Stimulated activated CD4-positive, alpha-beta T cell treated with anti-CD3 and anti-CD28 coated beads, Interleukin-4, amount 100 ng/mL, for 48 hours (primary cell): Measurements from ENCODE around the gene POLR1G.
"Not testable (repeated sequence)": the region's sequence is repeated elsewhere in the genome, so short reads cannot be mapped to it uniquely, and the experiment has no call there.

Experiments
- DNase-seq, 2 donors: peaks; one replicate each; pipeline ENCODE4 v3.0.0-alpha.2; 2020; ENCODE audit warnings: low read depth in 2 of 2

Gene POLR1G

GRCh38 chr19:45400192-45400591, 6.3 kb upstream of the POLR1G start:
- DNase-seq = no peak

DNA sequence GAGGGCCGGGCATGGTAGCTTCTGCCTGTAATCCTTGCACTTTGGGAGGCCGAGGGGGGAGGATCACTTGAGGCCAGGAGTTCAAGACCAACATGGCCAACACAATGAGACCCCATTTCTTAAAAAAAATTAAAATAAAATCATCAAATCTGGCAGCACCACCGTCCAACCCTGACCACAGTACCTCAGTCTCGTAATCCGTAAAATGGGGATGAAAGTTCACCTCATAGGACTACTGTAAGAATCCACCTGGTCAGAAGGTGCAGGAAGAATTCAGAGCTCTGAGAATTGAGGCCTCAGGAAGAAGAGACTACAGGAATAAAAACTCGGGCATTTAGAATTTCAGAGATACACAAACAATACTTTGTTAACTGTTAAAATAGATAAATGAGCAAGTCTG, 4.6 kb upstream of the POLR1G start:
- DNase-seq = no peak

GRCh38 chr19:45402298-45403061, 4.0 kb upstream of the POLR1G start:
- no peak for DNase-seq

- DNase-seq = no peak
Observed at GRCh38 chr19:45403272-45403671, 3.2 kb upstream of the POLR1G start.

GRCh38 chr19:45403781-45404556, 2.5 kb upstream of the POLR1G start:
- DNase-seq = peak; percentile 59 to 70

DNA sequence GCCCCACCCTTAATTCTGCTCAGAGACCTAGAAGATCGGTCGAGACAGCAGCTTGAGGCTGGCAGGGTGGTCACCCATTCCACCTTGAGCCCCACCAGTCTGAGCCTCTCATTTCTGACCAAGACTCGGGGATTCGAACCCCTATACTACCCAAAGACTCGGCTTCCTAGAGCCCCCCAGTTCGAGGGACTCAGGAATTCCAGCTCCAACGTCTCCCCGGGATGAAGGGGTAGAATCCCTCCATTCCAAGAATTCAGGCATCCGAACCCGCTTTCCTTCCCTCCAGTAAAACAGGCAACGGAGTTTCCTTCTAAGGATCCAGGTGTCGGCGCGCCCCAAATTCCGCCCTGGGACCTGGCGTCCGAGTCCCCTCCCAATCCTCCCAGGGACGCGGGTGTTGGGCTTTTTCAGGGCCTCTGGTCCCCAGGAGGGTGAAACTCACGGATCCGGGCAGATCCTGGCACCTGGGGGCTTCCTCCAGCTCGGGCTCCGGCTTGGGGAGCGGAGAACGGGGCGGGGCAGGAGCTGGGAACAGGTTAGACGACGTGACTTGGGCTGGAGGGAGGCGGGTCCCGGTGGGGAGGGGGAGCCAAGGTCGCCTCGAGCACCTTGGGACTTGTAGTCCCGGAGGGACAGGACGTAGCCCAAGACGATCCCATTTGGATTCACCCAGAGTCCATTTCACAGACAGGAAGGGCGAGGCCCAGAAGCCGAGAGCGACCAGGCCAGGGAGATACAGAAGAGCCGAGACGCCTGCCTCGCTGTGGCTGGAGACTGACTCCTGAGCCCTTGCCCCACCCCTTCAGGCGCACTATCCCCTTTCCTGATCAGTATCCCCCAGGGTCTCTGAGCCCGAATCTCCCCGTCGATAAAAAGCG, 1.6 kb upstream of the POLR1G start, which contains the start of gene PPP1R13L:
PPP1R13L (minus strand) TSS at position 513 of the 878 bp plus-strand sequence. CDS start 6,751 bp downstream, outside the sequence.
- peak; percentile 49 to 64 for DNase-seq

DNA sequence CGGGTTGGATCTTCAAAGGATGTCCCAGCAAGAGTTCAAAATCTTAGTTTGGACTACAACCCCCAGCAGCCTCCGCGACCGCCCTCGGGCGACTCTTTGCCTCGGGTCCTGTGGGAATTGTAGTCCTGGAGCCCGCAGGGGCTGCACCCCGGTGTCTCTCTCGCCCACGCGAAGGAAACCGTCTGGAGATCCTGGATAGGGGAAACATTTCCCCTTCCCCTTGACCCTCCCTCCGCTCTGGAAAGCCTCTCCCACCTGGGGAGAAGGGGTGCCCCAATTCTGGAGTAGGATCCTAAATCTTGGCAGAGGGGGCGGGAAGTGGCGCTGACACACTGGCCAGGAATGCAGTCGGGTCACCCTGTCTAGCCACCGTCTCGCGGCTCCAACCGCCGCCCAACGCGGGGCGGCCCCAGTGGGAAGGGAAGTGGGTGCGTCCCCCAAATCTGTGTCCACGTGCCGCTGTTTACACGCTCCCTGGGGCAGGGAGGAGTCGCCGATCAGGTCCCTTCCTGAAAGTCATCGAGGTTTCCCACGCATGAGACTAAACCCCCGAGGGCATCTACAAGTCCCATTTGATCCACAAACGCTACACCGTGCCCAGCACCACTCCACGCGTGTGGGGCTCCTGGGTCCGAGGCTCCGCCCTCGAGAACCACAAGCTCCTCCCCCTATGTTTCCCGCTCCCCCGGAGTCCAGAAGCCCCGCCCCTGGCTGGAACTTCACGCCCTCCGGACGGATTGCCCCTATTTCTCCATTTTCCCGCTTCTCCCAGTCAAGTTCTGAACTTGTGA, 814 bp upstream of the POLR1G start:
- DNase-seq = peak; percentile 78

DNA sequence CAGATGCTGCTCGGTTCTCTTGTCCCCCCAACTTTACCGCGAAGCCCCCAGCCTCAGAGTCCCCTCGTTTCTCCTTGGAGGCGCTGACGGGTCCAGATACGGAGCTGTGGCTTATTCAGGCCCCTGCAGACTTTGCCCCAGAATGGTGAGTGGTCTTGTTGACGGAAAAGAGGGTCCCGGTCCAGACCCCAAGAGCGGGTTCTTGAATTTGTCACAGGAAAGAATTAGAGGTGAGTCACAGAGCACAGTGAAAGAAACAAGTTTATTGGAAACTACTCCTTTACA, 589 bp downstream of the POLR1G start:
- no peak for DNase-seq

DNA sequence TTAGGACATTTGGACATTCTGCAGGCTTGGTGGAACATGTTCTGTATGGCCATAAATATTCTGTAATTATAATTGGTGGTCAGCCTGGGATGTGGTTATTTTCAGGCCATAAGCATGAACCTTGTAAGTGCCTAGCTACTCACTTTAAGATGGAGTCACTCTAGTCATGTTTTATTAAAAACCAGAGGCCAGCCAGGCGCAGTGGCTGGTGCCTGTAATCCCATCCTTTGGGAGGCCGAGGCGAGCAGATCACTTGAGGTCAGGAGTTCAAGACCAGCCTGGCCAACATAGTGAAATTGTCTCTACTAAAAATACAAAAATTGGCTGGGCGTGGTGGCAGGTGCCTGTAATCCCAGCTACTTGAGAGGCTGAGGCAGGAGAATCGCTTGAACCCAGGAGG, 1.1 kb downstream of the POLR1G start:
- DNase-seq = not testable (repeated sequence)

- no peak for DNase-seq
Observed at GRCh38 chr19:45408121-45408520, 1.7 kb downstream of the POLR1G start.

DNA sequence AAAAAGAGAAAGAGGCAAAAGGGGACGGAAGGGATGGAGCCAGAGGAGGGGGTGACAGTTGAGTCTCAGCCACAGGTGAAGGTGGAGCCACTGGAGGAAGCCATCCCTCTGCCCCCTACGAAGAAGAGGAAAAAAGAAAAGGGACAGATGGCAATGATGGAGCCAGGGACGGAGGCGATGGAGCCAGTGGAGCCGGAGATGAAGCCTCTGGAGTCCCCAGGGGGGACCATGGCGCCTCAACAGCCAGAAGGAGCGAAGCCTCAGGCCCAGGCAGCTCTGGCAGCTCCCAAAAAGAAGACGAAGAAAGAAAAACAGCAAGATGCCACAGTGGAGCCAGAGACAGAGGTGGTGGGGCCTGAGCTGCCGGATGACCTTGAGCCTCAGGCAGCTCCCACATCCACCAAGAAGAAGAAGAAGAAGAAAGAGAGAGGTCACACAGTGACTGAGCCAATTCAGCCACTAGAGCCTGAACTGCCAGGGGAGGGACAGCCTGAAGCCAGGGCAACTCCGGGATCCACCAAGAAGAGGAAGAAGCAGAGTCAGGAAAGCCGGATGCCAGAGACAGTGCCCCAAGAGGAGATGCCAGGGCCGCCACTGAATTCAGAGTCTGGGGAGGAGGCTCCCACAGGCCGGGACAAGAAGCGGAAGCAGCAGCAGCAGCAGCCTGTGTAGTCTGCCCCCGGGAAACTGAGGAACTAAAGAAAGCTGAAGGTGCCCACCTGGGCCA, 2.5 kb downstream of the POLR1G start:
- DNase-seq = no peak

DNA sequence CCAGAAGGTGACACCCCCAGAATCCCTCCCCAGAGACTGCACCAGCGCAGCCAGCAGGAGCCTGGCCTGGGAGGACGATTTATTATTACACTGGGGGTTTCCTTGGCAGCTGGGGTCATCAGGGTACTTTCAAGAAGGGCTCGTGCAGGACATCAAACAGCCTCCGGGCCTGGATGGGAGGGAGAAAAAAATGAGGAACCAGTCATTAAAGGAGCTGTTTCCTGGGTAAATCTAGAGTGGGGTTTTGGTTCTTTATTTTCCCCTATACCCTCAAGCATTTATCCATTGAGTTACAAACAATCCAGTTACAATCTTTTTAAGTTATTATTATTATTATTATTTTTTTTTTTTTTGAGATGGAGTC, 3.1 kb downstream of the POLR1G start:
- DNase-seq = no peak

DNA sequence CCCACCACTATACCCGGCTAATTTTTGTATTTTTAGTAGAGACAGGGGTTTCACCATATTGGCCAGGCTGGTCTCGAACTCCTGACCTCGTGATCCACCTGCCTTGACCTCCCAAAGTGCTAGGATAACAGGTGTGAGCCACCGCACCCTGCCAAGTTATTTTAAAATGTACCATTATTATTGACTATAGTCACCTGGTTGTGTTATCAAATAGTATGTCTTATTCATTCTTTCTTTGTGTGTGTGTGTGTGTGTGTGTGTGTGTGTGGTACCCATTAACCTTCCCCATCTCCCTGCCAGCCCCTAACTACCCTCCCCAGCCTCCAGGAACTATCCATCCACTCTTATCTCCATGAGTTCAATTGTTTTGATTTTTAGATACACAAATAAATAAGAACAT, 3.9 kb downstream of the POLR1G start:
- DNase-seq = not testable (repeated sequence)

- no peak for DNase-seq
Observed at GRCh38 chr19:45413497-45413896, 7.1 kb downstream of the POLR1G start.

GRCh38 chr19:45414468-45414867, 8.0 kb downstream of the POLR1G start:
- DNase-seq = no peak

DNA sequence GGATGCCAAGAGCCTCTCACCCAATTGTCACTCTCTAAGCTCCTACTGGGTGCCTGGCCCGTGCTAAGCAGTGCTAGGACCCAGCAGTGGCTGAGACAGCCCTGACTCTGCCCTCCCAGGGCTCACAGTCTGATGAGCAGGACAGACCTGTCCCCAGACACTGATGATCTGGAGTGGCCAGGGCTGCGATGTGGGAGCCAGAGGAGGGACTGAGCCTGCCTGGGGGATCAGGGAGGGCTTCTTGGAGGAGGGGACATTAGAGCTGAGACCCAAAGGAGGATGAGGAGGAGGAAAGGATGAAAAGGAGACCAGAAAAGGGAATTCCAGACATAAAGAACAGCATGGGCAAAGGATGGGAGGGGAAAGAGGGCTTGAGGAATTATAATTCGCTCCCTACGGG, 10.7 kb downstream of the POLR1G start:
- DNase-seq = no peak

DNA sequence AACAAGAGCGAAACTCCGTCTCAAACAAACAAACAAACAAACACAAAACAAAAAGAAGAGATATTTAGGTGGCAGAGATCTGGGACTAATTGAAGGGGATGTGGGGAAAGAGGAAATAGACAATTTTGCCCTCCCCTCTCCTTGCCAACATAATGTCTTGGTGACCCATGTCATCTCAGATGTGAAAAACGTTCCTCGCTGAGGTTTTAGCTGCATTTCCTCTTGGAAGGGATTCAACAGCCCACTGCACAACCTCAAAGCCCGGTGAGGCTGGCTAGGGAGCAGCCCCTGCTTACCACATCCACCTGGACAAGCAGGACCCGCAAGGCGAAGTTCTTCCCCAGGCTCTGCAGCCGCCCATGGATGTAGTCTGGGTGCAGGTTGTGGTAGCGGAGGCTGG, 12.4 kb downstream of the POLR1G start:
- DNase-seq = no peak

DNA sequence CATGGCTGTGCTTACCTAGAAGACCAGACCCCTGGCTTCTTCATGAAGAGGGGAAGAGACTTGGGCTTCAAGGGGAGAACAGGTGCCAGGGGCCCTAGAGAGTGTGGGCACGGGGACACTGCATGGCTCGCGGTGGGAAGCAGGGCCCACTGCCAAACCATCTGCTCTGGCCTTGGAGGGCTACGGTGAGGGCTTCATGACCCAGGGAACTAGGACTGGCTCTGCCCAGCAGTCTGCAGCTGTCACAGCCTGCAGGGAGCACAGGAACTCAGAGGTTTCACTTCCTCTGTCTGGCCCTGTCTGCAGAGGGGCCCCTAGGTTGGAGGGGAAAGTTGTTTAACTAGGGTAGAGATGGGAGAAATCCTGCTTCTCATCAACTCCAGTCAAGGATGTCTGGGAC, 13.0 kb downstream of the POLR1G start:
- no peak for DNase-seq

DNA sequence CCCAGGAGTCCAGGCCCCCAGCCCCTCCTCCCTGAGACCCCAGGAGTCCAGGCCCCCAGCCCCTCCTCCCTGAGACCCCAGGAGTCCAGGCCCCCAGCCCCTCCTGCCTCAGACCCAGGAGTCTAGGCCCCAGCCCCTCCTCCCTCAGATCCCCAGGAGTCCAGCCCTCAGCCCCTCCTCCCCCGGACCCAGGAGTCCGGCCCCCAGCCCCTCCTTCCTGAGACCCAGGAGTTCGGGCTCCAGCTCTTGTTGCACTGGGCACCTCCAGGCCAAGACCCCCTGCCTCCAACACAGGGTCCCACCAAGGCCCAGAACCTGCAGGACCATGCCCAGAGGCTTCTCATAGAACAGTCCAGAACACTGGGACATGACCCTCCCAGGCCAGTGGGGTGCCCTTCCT, 13.5 kb downstream of the POLR1G start:
- DNase-seq = no peak

GRCh38 chr19:45420356-45420755, 13.9 kb downstream of the POLR1G start:
- no peak for DNase-seq

- DNase-seq = no peak
Observed at GRCh38 chr19:45420871-45421270, 14.4 kb downstream of the POLR1G start.
